Mucosa of descending colon (tissue), 3 donors: ENCODE measurements around the gene PAK5. TPM values are rescaled to one million over a fixed set of nuclear protein-coding genes. Genes with fewer than 3 reads are reported as not detected.

Experiments
- ATAC-seq: fragments of 200-7000 bp; cut with Tn5 transposase; one replicate; pipeline ENCODE4 v1.9.1; 2020; ENCODE audit warnings: mild to moderate bottlenecking, moderate library complexity
- DNase-seq, 3 donors: peaks; one replicate each; pipeline ENCODE4 v3.0.0-alpha.2; 2020
- H3K36me3 ChIP-seq: fragments of 200-600 bp; one replicate; pipeline ENCODE4 v1.8.0; 2021; ENCODE audit warnings: low read depth, mild to moderate bottlenecking
- H3K4me1 ChIP-seq: fragments of 200-600 bp; one replicate; pipeline ENCODE4 v1.8.0; 2021; ENCODE audit warnings: low read depth, mild to moderate bottlenecking
- H3K4me3 ChIP-seq: fragments of 200-600 bp; one replicate; pipeline ENCODE4 v1.8.0; 2021; ENCODE audit warnings: mild to moderate bottlenecking
- H3K9me3 ChIP-seq: fragments of 200-600 bp; one replicate; pipeline ENCODE4 v1.8.0; 2021; ENCODE audit warnings: mild to moderate bottlenecking
- CTCF ChIP-seq: fragments of 200-600 bp; IDR thresholded peaks from one replicate; pipeline ENCODE4 v1.8.0; 2022; ENCODE audit warnings: antibody characterized with exemption, mild to moderate bottlenecking
- intact Hi-C, 2 donors: fragments of 100-400 bp; cut with DNase I in 1 of 2; cut with micrococcal nuclease in 1 of 2; formaldehyde crosslinking; loops; one replicate each; pipeline versions ENCODE4 v1.11.0 to v1.11.1; 2022; cut with DNase I, micrococcal nuclease
- total RNA-seq, 3 donors: library from RNA; stranded (reverse); fragmentation: NEBNext Ultra II Directional in 2 of 3; extraction: Animal tissue kit (Norgen Biotek cat#: 25700) in 2 of 3; gene quantifications; one replicate each; pipeline versions ENCODE4 v1.2.1 to v1.2.4, GENCODE V29; 2021 to 2023
- donor health status: DM: no; HTN: no; CAD: no; lungs with moderate emphysema.
- donor health status: DM: no; HTN: no; CAD: no.
- donor health status: DM: no; HTN: yes; CAD: no.

PAK5 gene
- total RNA-seq, 3 donors from 2014 or later: 0.06 to 0.13 TPM; not detected in 1

GRCh38 chr20:9509246-9509645, 329.6 kb downstream of the PAK5 start:
- intact Hi-C loops: no loop called here
- H3K36me3 ChIP-seq: no peaks in the 10 kb centered on the region
- ATAC-seq: no peak
- H3K4me3 ChIP-seq: no peak overlapping the region
- DNase-seq: no peak
- no peaks in the 10 kb centered on the region for H3K9me3 ChIP-seq
- TF ChIP-seq CTCF: no peak
- H3K4me1 ChIP-seq: no peaks in the 10 kb centered on the region

GRCh38 chr20:9508696-9509178, 330.1 kb downstream of the PAK5 start:
- no peaks in the 10 kb centered on the region for H3K36me3 ChIP-seq
- no peak for DNase-seq
- intact Hi-C loops: no loop called here
- no peak for TF ChIP-seq CTCF
- H3K4me1 ChIP-seq: no peaks in the 10 kb centered on the region
- no peak for ATAC-seq
- no peak overlapping the region for H3K4me3 ChIP-seq
- no peaks in the 10 kb centered on the region for H3K9me3 ChIP-seq

GRCh38 chr20:9508240-9508661, 330.6 kb downstream of the PAK5 start:
- no peak for DNase-seq
- no peak for TF ChIP-seq CTCF
- H3K4me1 ChIP-seq: no peaks in the 10 kb centered on the region
- no peaks in the 10 kb centered on the region for H3K36me3 ChIP-seq
- ATAC-seq: no peak
- intact Hi-C loops: no loop called here
- no peaks in the 10 kb centered on the region for H3K9me3 ChIP-seq
- no peak overlapping the region for H3K4me3 ChIP-seq

- intact Hi-C loops: no loop called here
- no peak for DNase-seq
- TF ChIP-seq CTCF: no peak
Observed at GRCh38 chr20:9507544-9508239, 331.2 kb downstream of the PAK5 start.

GRCh38 chr20:9506964-9507369, 331.9 kb downstream of the PAK5 start:
- TF ChIP-seq CTCF: no peak
- no peak for DNase-seq
- intact Hi-C loops: no loop called here
- H3K36me3 ChIP-seq: no peaks in the 10 kb centered on the region
- no peak for ATAC-seq
- H3K9me3 ChIP-seq: no peaks in the 10 kb centered on the region
- H3K4me1 ChIP-seq: no peaks in the 10 kb centered on the region
- no peak overlapping the region for H3K4me3 ChIP-seq

More at GRCh38 chr20:9507544-9508239, 331.2 kb downstream of the PAK5 start:
- no peak overlapping the region for H3K4me3 ChIP-seq
- ATAC-seq: no peak
- H3K9me3 ChIP-seq: no peaks in the 10 kb centered on the region
- H3K4me1 ChIP-seq: no peaks in the 10 kb centered on the region
- no peaks in the 10 kb centered on the region for H3K36me3 ChIP-seq
